Hepatocyte (in vitro differentiated cells): ENCODE measurements around the gene WDR12. TPM values are rescaled to one million over a fixed set of nuclear protein-coding genes. Genes with fewer than 3 reads are reported as not detected.

Experiments used
- DNase-seq: peaks from one replicate; pipeline ENCODE4 v3.0.0-alpha.2; 2016; ENCODE audit warnings: low spot score
- H2AFZ ChIP-seq: fragments of 200-600 bp; sonication (generic); 2 replicates; pipeline ENCODE4 v1.6.0; 2016; ENCODE audit warnings: antibody characterized with exemption, mild to moderate bottlenecking
- H3K27ac ChIP-seq: fragments of 200-600 bp; sonication (generic); 2 replicates; pipeline ENCODE4 v1.5.1; 2016; ENCODE audit warnings: mild to moderate bottlenecking
- H3K27me3 ChIP-seq: fragments of 200-600 bp; sonication (generic); 2 replicates; pipeline ENCODE4 v1.6.1; 2016
- H3K36me3 ChIP-seq: fragments of 200-600 bp; sonication (generic); replicated peaks from 2 replicates; pipeline ENCODE4 v1.5.1; 2016; ENCODE audit warnings: low read depth; ENCODE audit not compliant: insufficient read depth
- H3K4me1 ChIP-seq: fragments of 200-600 bp; sonication (generic); 2 replicates; pipeline ENCODE4 v1.5.1; 2016; ENCODE audit warnings: mild to moderate bottlenecking, moderate library complexity; ENCODE audit not compliant: insufficient read depth
- H3K4me2 ChIP-seq: fragments of 200-600 bp; sonication (generic); 2 replicates; pipeline ENCODE4 v1.6.0; 2016
- H3K4me3 ChIP-seq: fragments of 200-600 bp; sonication (generic); 2 replicates; pipeline ENCODE4 v1.5.1; 2016; ENCODE audit warnings: mild to moderate bottlenecking
- H3K79me2 ChIP-seq: fragments of 200-600 bp; sonication (generic); 2 replicates; pipeline ENCODE4 v1.6.0; 2017; ENCODE audit warnings: mild to moderate bottlenecking
- H3K9me2 ChIP-seq: fragments of 200-600 bp; sonication (generic); replicated peaks from 2 replicates; pipeline ENCODE4 v1.6.0; 2017; ENCODE audit warnings: mild to moderate bottlenecking; ENCODE audit not compliant: insufficient read depth
- H3K9me3 ChIP-seq: fragments of 200-600 bp; sonication (generic); 2 replicates; pipeline ENCODE4 v1.5.1; 2016; ENCODE audit warnings: low read depth, mild to moderate bottlenecking
- H4K20me1 ChIP-seq: fragments of 200-600 bp; sonication (generic); 2 replicates; pipeline ENCODE4 v1.6.0; 2016; ENCODE audit warnings: mild to moderate bottlenecking; ENCODE audit not compliant: insufficient read depth, poor library complexity, severe bottlenecking
- CTCF ChIP-seq: fragments of 200-600 bp; sonication (generic); IDR thresholded peaks from 2 replicates; pipeline ENCODE4 v1.5.1; 2016; ENCODE audit warnings: antibody characterized with exemption, mild to moderate bottlenecking; ENCODE audit not compliant: poor library complexity
- EZH2 ChIP-seq: fragments of 200-600 bp; sonication (generic); IDR thresholded peaks from 2 replicates; pipeline ENCODE4 v1.6.1; 2016; ENCODE audit warnings: antibody characterized with exemption, mild to moderate bottlenecking, borderline replicate concordance
- EZH2phosphoT487 ChIP-seq: fragments of 200-600 bp; sonication (generic); IDR thresholded peaks from one replicate; pipeline ENCODE4 v1.6.1; 2018; ENCODE audit warnings: antibody characterized with exemption, mild to moderate bottlenecking, low read depth, moderate library complexity; ENCODE audit not compliant: unreplicated experiment, severe bottlenecking
- WGBS: methylation state at CpG from one replicate; pipeline ENCODE4 v1.1.6; 2016; ENCODE audit warnings: low lambda C conversion rate; ENCODE audit errors: missing lambda C conversion rate; 5-methylcytosine and 5-hydroxymethylcytosine counted together
- polyA plus RNA-seq: library from polyadenylated mRNA; unstranded; fragments of >200 nt; fragmentation: Nextera tagmentation; extraction: Ambion mirVana; gene quantifications from 2 replicates; pipeline ENCODE4 v1.2.1, GENCODE V29; 2016
- total RNA-seq: library from RNA; depleted of rRNA; stranded (reverse); fragments of >200 nt; gene quantifications from 2 replicates; pipeline ENCODE4 v1.2.3, GENCODE V29; 2014

The WDR12 gene
- total and polyA plus RNA-seq, 2 experiments from 2014 or later: 29.4 to 52.0 TPM

DNA sequence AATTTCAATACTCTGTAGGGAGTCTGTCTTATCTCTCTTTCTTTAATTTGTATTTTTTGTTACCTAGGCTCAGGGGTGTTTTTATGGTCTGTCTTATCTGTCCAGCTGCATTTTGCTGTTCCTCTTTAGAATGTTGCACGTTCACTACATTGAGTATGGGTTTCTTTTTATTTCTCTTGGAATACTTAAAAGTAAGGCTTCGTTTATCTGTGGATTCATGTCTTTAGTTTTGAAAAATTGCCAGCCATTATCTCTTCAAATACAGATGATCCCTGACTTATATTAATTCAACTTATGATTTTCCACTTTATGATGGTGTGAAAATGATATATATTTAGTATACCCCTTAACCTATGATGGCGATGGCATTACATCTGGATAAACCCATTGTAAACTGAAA lies 27.5 kb upstream of the WDR12 start:
- H3K4me3 ChIP-seq: no peak overlapping the region
- no peaks in the 10 kb centered on the region for H3K27me3 ChIP-seq
- 92% methylated on average over 3 of the region's 3 CpGs for WGBS
- no peak for DNase-seq
- H3K36me3 ChIP-seq: no peaks in the 10 kb centered on the region
- H4K20me1 ChIP-seq: no peaks in the 10 kb centered on the region
- H3K4me1 ChIP-seq: no peaks in the 10 kb centered on the region
- no peak for TF ChIP-seq CTCF
- no peak for TF ChIP-seq EZH2phosphoT487
- TF ChIP-seq EZH2: no peak
- no peaks in the 10 kb centered on the region for H3K79me2 ChIP-seq
- no peaks in the 10 kb centered on the region for H3K9me3 ChIP-seq
- no peak overlapping the region for H3K27ac ChIP-seq
- no peak overlapping the region for H2AFZ ChIP-seq
- no peaks in the 10 kb centered on the region for H3K9me2 ChIP-seq
- H3K4me2 ChIP-seq: no peak overlapping the region

GRCh38 chr2:202934456-202934855 lies 23.0 kb upstream of the WDR12 start:
- H3K4me2 ChIP-seq: no peak overlapping the region
- no peaks in the 10 kb centered on the region for H4K20me1 ChIP-seq
- H3K27ac ChIP-seq: no peak overlapping the region
- no peaks in the 10 kb centered on the region for H3K9me3 ChIP-seq
- 93% methylated on average over 2 of the region's 2 CpGs for WGBS
- no peaks in the 10 kb centered on the region for H3K9me2 ChIP-seq
- H3K79me2 ChIP-seq: no peaks in the 10 kb centered on the region
- TF ChIP-seq EZH2 (no peak), CTCF (no peak), EZH2phosphoT487 (no peak)
- no peak overlapping the region for H3K4me3 ChIP-seq
- DNase-seq: no peak
- no peaks in the 10 kb centered on the region for H3K4me1 ChIP-seq
- H3K27me3 ChIP-seq: no peaks in the 10 kb centered on the region
- no peak overlapping the region for H2AFZ ChIP-seq
- no peaks in the 10 kb centered on the region for H3K36me3 ChIP-seq

DNA sequence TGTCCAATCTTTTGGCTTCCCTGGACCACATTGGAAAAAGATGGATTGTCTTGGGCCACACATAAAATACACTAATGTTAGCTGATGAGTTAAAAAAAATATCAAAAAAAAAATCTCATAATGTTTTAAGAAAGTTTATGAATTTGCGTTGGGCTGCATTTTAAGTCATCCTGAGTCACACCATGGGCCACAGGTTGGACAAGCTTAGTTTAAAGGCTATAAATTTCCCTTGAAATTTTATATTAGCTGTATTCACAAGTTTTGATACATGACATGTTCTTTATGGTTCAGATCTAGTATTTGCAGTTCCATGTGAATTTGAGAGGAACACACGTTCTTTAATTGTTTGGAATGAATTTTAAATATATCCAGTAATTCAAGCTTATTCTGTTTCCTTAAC lies 22.5 kb upstream of the WDR12 start:
- Histone ChIP-seq H3K79me2 (no peaks in the 10 kb centered on the region), H3K9me3 (no peaks in the 10 kb centered on the region)
- TF ChIP-seq EZH2: no peak
- no peak for TF ChIP-seq CTCF
- TF ChIP-seq EZH2phosphoT487: no peak

DNA sequence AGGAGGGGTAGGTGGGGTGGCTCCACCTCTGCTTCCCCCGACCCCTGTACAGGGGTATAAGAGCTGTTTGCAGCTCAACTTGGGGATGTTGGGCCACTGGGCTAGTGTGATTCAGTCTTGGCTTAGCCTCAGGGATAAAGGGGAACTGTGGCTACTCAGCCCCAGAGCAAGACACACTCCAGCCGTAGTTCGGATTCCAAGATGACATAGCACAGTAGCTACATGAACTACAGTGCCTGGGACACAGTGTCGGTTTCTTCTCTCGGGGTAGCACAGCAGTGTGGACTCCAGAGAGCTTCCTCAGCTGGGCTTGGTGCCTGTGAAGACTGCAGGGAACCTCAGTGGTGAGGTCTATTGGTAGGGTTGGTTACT lies 21.7 kb upstream of the WDR12 start:
- no peaks in the 10 kb centered on the region for H3K4me1 ChIP-seq
- no peak overlapping the region for H3K4me2 ChIP-seq
- H3K4me3 ChIP-seq: no peak overlapping the region
- no peaks in the 10 kb centered on the region for H3K9me2 ChIP-seq
- WGBS: 83% methylated on average over 5 of the region's 5 CpGs
- H2AFZ ChIP-seq: no peak overlapping the region
- no peak for DNase-seq
- no peaks in the 10 kb centered on the region for H3K79me2 ChIP-seq
- H3K27me3 ChIP-seq: no peaks in the 10 kb centered on the region
- no peaks in the 10 kb centered on the region for H4K20me1 ChIP-seq
- TF ChIP-seq EZH2 (no peak), CTCF (no peak), EZH2phosphoT487 (no peak)
- no peaks in the 10 kb centered on the region for H3K36me3 ChIP-seq
- no peaks in the 10 kb centered on the region for H3K9me3 ChIP-seq
- H3K27ac ChIP-seq: no peak overlapping the region

More for the DNA sequence above, 22.5 kb upstream of the WDR12 start:
- no peak for DNase-seq
- Histone ChIP-seq H3K27ac (no peak overlapping the region), H2AFZ (no peak overlapping the region), H3K4me2 (no peak overlapping the region), H4K20me1 (no peaks in the 10 kb centered on the region), H3K27me3 (no peaks in the 10 kb centered on the region), H3K36me3 (no peaks in the 10 kb centered on the region), H3K9me2 (no peaks in the 10 kb centered on the region), H3K4me3 (no peak overlapping the region), H3K4me1 (no peaks in the 10 kb centered on the region)
- WGBS: 98% methylated on average over 2 of the region's 2 CpGs
